K562 (cell line): ENCODE results near the gene CSRNP2. TPM values are rescaled to one million over a fixed set of nuclear protein-coding genes. Genes with fewer than 3 reads are reported as not detected.
A peak's percentile ranks its signal among the peaks of the same experiment; 100 is the strongest.

Experiments used
- BDP1 ChIP-seq: IDR thresholded peaks from 3 replicates; pipeline ENCODE4 v1.6.1; 2011; ENCODE audit not compliant: insufficient read length, insufficient read depth
- JUND ChIP-seq, 2 experiments: IDR thresholded peaks; 2 replicates in 1 of 2; 3 replicates in 1 of 2; pipeline ENCODE4 v1.6.1; 2011; ENCODE audit warnings: borderline replicate concordance in 2 of 2, low read depth in 2 of 2, low read length in 2 of 2, improper control_type of control experiment in 1 of 2, missing biosample characterization in 1 of 2, missing genetic modification characterization in 1 of 2, missing genetic modification reagents in 1 of 2
- MXD1 ChIP-seq: fragments of 250-450 bp; sonication (Bioruptor Pico); IDR thresholded peaks from 2 replicates; pipeline ENCODE4 v1.8.0; 2021; ENCODE audit warnings: borderline replicate concordance, mild to moderate bottlenecking, moderate library complexity; ENCODE audit not compliant: poor library complexity, severe bottlenecking
- MXI1 ChIP-seq: IDR thresholded peaks from 2 replicates; pipeline ENCODE4 v1.6.1; 2011; ENCODE audit warnings: low read depth, mild to moderate bottlenecking, improper control_type of control experiment, low read length
- MYC ChIP-seq, 2 experiments: fragments of 250-450 bp in 1 of 2; sonication (Bioruptor Pico) in 1 of 2; IDR thresholded peaks; 2 replicates each; pipeline versions ENCODE4 v1.5.1 to v1.6.1; 2012 to 2021; ENCODE audit warnings: low read depth in 2 of 2, borderline replicate concordance in 1 of 2, improper control_type of control experiment in 1 of 2, low read length in 1 of 2, mild to moderate bottlenecking in 1 of 2, moderate library complexity in 1 of 2
- RBM15 ChIP-seq: fragments of 200-400 bp; formaldehyde crosslinking; IDR thresholded peaks from 2 replicates; pipeline ENCODE4 v1.6.1; 2018; ENCODE audit warnings: mild to moderate bottlenecking, low read length, moderate library complexity; ENCODE audit not compliant: insufficient read depth
- SETDB1 ChIP-seq: IDR thresholded peaks from one replicate; pipeline ENCODE4 v1.6.1; 2012; ENCODE audit warnings: low read length, control low read depth, inconsistent platforms
- SIN3B ChIP-seq: fragments of 450-650 bp; IDR thresholded peaks from 2 replicates; pipeline ENCODE4 v1.6.1; 2017; ENCODE audit warnings: low read depth, mild to moderate bottlenecking, moderate library complexity
- SRSF9 ChIP-seq: fragments of 200-400 bp; formaldehyde crosslinking; IDR thresholded peaks from 2 replicates; pipeline ENCODE4 v1.6.1; 2017; ENCODE audit warnings: low read depth, low read length, borderline replicate concordance
- TEAD1 ChIP-seq, 2 experiments: fragments of 450-650 bp in 1 of 2; sonication (generic) in 1 of 2; formaldehyde crosslinking; IDR thresholded peaks; 2 replicates each; pipeline versions ENCODE4 v1.4.0 to v1.8.0; 2020 to 2022; ENCODE audit warnings: mild to moderate bottlenecking in 2 of 2, missing genetic modification reagents in 1 of 2
- ZNF431 ChIP-seq: sonication (generic); formaldehyde crosslinking; IDR thresholded peaks from 2 replicates; pipeline ENCODE4 v1.8.0; 2022; ENCODE audit warnings: mild to moderate bottlenecking, missing genetic modification reagents
- ZNF511 ChIP-seq: sonication (generic); formaldehyde crosslinking; IDR thresholded peaks from 2 replicates; pipeline ENCODE4 v1.8.0; 2022; ENCODE audit warnings: mild to moderate bottlenecking, missing genetic modification reagents
- polyA plus RNA-seq, 8 experiments: library from polyadenylated mRNA; depleted of rRNA in 4 of 8; stranded (reverse) in 5 of 8; unstranded in 3 of 8; fragments of >200 nt; fragmentation: Nextera tagmentation in 2 of 8; fragmentation: Illumina TruSeq in 1 of 8; extraction: Ambion mirVana in 2 of 8; extraction: Trizol in 1 of 8; gene quantifications; 2 replicates each; pipeline versions ENCODE4 v1.2.1 to v1.2.3, GENCODE V29; 2011 to 2014; ENCODE audit warnings: inconsistent platforms in 1 of 8, missing spikeins in 1 of 8
- total RNA-seq, 7 experiments: library from RNA; depleted of rRNA in 6 of 7; stranded (reverse); fragments of >200 nt in 6 of 7; fragmentation: Illumina TruSeq in 2 of 7; extraction: Trizol in 2 of 7; gene quantifications; 2 replicates each; pipeline versions ENCODE4 v1.2.1 to v1.2.3, GENCODE V29; 2011 to 2021; ENCODE audit warnings: low replicate concordance in 1 of 7
- TF ChIP-seq, protein P1 (sequence below): fragments of 200-800 bp; sonication (Bioruptor generic); IDR thresholded peaks from 2 replicates; pipeline ENCODE4 v1.6.1; 2016; ENCODE audit warnings: missing genetic modification characterization, missing compliant biosample characterization
- TF ChIP-seq, protein P2 (sequence below): sonication (generic); formaldehyde crosslinking; IDR thresholded peaks from 2 replicates; pipeline ENCODE4 v1.8.0; 2023; ENCODE audit warnings: mild to moderate bottlenecking, missing genetic modification reagents

CSRNP2 gene
- total and polyA plus RNA-seq, 9 of the 15 experiments (the other 6 are each of a cell fraction or from before 2014, with no cell fraction given): 1.6 to 13.9 (median 5.9) TPM

DNA sequence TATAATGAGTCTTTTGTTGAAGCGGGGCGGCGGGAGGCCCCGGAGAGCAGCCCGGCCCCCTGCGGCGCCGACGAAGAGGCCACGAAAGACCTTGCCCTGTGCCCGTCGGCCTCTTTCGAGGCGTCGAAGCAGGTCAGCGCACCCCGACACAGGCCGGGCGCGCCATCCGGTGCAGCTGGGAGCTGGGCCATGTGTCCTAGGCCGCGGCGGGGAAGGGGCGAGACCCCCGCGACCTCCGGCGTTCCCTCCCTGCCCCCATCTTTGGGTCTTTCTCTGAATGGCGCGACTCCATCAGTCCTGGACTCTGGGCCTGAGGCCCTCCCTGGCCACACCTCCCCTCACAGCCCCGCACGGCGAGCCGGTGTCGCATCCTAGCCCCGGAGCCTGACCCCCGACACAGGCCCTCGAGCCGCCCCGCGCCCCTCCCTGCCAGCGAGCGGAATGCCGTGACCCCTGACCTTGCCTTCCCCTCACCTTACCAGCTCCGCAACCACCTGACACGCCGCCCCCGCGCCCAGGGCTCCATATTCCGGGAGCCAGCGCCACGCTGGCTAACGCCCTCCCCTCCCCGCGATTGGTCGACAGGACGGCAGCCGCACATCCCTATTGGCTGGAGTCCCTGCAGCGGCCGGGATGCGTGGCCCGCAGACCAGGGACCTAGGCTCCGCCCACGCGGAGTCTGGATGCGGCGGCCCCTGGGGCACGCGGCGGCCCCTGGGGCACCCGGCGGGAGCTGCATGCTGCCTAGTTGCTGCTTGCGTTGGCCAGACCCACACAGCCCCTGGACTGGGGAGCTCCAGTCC, 57.4 kb downstream of the CSRNP2 start, which contains the start of gene SLC11A2 (continued):
- TF ChIP-seq SIN3B (peak; percentile 25; the same call in 1 of the 2 replicates), ZNF431 (CRISPR knock-in tag) (peak; percentile 76; the same call in 1 of the 2 replicates), TEAD1 (CRISPR knock-in tag; IDR thresholded peaks at IDR 0.05) (peak in 1 of 2 experiments; percentile 67; a peak in 1 of 4 replicates), SRSF9 (no peak), MXD1 (no peak), ZNF511 (CRISPR knock-in tag) (0 out of 2 replicates have a peak, but pooled peaks have one; percentile 50), BDP1 (no peak), SETDB1 (no peak), MXI1 (peak; percentile 14; the same call in 1 of the 2 replicates), JUND (IDR thresholded peaks at IDR 0.05; ENCODE audit: borderline replicate concordance, low read depth, low read length) (no peak), JUND (tag; IDR thresholded peaks at IDR 0.05; ENCODE audit: borderline replicate concordance, low read depth, low read length) (peak; percentile 28; the same call in 1 of the 3 replicates), MYC (IDR thresholded peaks at IDR 0.05; ENCODE audit: low read depth, low read length) (peak; percentile 89; the same call in 1 of the 2 replicates), MYC (CRISPR knock-in tag; IDR thresholded peaks at IDR 0.05; ENCODE audit: borderline replicate concordance, low read depth) (peak; percentile 60; the same call in 1 of the 2 replicates), RBM15 (no peak)
- TF ChIP-seq, protein P1, sequence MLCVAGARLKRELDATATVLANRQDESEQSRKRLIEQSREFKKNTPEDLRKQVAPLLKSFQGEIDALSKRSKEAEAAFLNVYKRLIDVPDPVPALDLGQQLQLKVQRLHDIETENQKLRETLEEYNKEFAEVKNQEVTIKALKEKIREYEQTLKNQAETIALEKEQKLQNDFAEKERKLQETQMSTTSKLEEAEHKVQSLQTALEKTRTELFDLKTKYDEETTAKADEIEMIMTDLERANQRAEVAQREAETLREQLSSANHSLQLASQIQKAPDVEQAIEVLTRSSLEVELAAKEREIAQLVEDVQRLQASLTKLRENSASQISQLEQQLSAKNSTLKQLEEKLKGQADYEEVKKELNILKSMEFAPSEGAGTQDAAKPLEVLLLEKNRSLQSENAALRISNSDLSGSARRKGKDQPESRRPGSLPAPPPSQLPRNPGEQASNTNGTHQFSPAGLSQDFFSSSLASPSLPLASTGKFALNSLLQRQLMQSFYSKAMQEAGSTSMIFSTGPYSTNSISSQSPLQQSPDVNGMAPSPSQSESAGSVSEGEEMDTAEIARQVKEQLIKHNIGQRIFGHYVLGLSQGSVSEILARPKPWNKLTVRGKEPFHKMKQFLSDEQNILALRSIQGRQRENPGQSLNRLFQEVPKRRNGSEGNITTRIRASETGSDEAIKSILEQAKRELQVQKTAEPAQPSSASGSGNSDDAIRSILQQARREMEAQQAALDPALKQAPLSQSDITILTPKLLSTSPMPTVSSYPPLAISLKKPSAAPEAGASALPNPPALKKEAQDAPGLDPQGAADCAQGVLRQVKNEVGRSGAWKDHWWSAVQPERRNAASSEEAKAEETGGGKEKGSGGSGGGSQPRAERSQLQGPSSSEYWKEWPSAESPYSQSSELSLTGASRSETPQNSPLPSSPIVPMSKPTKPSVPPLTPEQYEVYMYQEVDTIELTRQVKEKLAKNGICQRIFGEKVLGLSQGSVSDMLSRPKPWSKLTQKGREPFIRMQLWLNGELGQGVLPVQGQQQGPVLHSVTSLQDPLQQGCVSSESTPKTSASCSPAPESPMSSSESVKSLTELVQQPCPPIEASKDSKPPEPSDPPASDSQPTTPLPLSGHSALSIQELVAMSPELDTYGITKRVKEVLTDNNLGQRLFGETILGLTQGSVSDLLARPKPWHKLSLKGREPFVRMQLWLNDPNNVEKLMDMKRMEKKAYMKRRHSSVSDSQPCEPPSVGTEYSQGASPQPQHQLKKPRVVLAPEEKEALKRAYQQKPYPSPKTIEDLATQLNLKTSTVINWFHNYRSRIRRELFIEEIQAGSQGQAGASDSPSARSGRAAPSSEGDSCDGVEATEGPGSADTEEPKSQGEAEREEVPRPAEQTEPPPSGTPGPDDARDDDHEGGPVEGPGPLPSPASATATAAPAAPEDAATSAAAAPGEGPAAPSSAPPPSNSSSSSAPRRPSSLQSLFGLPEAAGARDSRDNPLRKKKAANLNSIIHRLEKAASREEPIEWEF (CRISPR knock-in tag): no peak
- TF ChIP-seq, protein P2, sequence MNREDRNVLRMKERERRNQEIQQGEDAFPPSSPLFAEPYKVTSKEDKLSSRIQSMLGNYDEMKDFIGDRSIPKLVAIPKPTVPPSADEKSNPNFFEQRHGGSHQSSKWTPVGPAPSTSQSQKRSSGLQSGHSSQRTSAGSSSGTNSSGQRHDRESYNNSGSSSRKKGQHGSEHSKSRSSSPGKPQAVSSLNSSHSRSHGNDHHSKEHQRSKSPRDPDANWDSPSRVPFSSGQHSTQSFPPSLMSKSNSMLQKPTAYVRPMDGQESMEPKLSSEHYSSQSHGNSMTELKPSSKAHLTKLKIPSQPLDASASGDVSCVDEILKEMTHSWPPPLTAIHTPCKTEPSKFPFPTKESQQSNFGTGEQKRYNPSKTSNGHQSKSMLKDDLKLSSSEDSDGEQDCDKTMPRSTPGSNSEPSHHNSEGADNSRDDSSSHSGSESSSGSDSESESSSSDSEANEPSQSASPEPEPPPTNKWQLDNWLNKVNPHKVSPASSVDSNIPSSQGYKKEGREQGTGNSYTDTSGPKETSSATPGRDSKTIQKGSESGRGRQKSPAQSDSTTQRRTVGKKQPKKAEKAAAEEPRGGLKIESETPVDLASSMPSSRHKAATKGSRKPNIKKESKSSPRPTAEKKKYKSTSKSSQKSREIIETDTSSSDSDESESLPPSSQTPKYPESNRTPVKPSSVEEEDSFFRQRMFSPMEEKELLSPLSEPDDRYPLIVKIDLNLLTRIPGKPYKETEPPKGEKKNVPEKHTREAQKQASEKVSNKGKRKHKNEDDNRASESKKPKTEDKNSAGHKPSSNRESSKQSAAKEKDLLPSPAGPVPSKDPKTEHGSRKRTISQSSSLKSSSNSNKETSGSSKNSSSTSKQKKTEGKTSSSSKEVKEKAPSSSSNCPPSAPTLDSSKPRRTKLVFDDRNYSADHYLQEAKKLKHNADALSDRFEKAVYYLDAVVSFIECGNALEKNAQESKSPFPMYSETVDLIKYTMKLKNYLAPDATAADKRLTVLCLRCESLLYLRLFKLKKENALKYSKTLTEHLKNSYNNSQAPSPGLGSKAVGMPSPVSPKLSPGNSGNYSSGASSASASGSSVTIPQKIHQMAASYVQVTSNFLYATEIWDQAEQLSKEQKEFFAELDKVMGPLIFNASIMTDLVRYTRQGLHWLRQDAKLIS (CRISPR knock-in tag): peak; percentile 78
